ENCODE results near the gene PLD1.

- TF ChIP-seq CTCF (IDR thresholded peaks at IDR 0.05; ENCODE audit: insufficient read depth, low read length), result no peak
- no peak for TF ChIP-seq POLR2AphosphoS5 (IDR thresholded peaks at IDR 0.05; ENCODE audit: low read depth)
- TF ChIP-seq GABPA (IDR thresholded peaks at IDR 0.05; ENCODE audit: low read depth), result no peak
- TF ChIP-seq SPI1 (IDR thresholded peaks at IDR 0.05; ENCODE audit: borderline replicate concordance, low read depth), result no peak
- no peak for TF ChIP-seq REST (IDR thresholded peaks at IDR 0.05; ENCODE audit: insufficient replicate concordance, low read depth)
These were observed 32.7 kb downstream of the PLD1 start for GRCh38 chr3:171777596-171777995.

All from HL-60 (cell line).